DND-41 (cell line): ENCODE results near the gene ATF2.

Experiments used
- ATAC-seq: fragments of 200-7000 bp; cut with Tn5 transposase; 3 replicates; pipeline ENCODE4 v1.9.1; 2021; ENCODE audit warnings: low read depth; ENCODE audit not compliant: insufficient read depth
- DNase-seq: peaks from one replicate; pipeline ENCODE4 v3.0.0-alpha.2; 2020
- H2AFZ ChIP-seq: 2 replicates; pipeline ENCODE4 v1.6.0; 2012; ENCODE audit warnings: low read depth, low read length
- H3K27ac ChIP-seq: 2 replicates; pipeline ENCODE4 v1.5.1; 2012; ENCODE audit warnings: low read length, inconsistent platforms
- H3K27me3 ChIP-seq: fragments of 200-600 bp; sonication (generic); 2 replicates; pipeline ENCODE4 v1.6.0; 2012; ENCODE audit warnings: low read length, mild to moderate bottlenecking, inconsistent platforms; ENCODE audit not compliant: insufficient read depth, poor library complexity
- H3K36me3 ChIP-seq: 2 replicates; pipeline ENCODE4 v1.5.1; 2012; ENCODE audit warnings: low read length, inconsistent platforms; ENCODE audit not compliant: insufficient read depth
- H3K4me1 ChIP-seq: 2 replicates; pipeline ENCODE4 v1.5.1; 2012; ENCODE audit warnings: mild to moderate bottlenecking, low read length; ENCODE audit not compliant: insufficient read depth
- H3K4me2 ChIP-seq: 2 replicates; pipeline ENCODE4 v1.6.0; 2012; ENCODE audit warnings: mild to moderate bottlenecking, moderate library complexity, low read length, inconsistent platforms; ENCODE audit not compliant: insufficient read depth
- H3K4me3 ChIP-seq, 2 experiments: fragments of 200-600 bp in 1 of 2; shearing (Covaris generic) in 1 of 2; 2 replicates each; pipeline ENCODE4 v1.5.1; 2012 to 2016; ENCODE audit warnings: inconsistent platforms in 2 of 2, low read length in 2 of 2, mild to moderate bottlenecking in 2 of 2, low read depth in 1 of 2, moderate library complexity in 1 of 2
- H3K79me2 ChIP-seq: 2 replicates; pipeline ENCODE4 v1.6.0; 2012; ENCODE audit warnings: low read length, inconsistent platforms; ENCODE audit not compliant: insufficient read depth
- H3K9ac ChIP-seq: 2 replicates; pipeline ENCODE4 v1.6.0; 2012; ENCODE audit warnings: low read depth, mild to moderate bottlenecking, inconsistent platforms, low read length, moderate library complexity
- H3K9me3 ChIP-seq: 2 replicates; pipeline ENCODE4 v1.5.1; 2012; ENCODE audit warnings: low read length, moderate library complexity, mild to moderate bottlenecking, inconsistent platforms; ENCODE audit not compliant: insufficient read depth, severe bottlenecking
- H4K20me1 ChIP-seq: 2 replicates; pipeline ENCODE4 v1.6.0; 2012; ENCODE audit warnings: low read length; ENCODE audit not compliant: insufficient read depth
- CTCF ChIP-seq: IDR thresholded peaks from 2 replicates; pipeline ENCODE4 v1.5.1; 2012; ENCODE audit warnings: borderline replicate concordance, low read length, moderate library complexity, mild to moderate bottlenecking; ENCODE audit not compliant: poor library complexity, severe bottlenecking; ENCODE audit errors: extremely low read depth
- EZH2 ChIP-seq: IDR thresholded peaks from 3 replicates; pipeline ENCODE4 v1.6.1; 2012; ENCODE audit warnings: borderline replicate concordance, low read depth, mild to moderate bottlenecking, moderate library complexity, low read length, inconsistent platforms; ENCODE audit not compliant: severe bottlenecking

ATF2 gene

DNA sequence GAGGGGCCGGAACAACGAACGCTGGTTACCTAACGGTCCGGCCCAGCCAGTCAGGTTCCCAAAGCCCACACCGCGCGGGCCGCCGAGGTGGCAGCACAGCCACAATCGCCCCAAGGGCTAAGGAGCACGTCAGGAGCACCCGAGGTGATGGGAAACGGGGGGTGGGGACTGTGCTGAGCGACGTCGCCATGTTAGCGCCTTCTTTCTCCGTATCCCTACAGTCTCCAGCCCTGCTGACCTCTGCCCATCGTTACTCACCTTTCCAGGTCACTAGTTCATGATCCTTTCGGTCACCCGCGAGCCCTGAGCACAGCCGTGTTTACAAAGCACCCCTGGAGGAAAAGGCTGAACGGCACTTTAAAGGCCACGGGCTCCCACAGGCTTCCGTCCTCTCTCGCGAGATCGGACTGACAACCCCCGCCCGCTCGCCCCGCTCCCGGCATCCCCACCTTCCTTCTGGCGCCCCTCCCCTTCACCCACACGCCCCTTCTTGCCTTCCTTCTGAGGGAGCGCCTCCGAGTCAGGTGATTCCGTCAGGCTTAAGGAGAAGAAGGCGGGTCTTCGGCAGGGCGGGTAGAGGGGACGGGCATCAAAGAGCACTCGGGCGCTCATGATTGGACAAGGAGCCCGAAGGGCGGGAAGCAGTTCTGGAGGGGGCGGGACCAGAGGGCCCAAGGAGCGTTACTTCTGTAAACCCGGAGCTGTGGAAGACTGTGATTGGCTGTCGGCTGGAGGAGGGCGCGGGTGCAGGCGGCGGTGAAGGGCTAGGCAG is at the start of gene ATF2:
TSS of gene ATF2 (minus strand) at position 412 of the 772 bp plus-strand sequence. CDS start 31,760 bp downstream, outside the sequence.
- Histone ChIP-seq H3K79me2 (peaks cover 60% of the 10 kb centered on the region), H3K36me3 (no peaks in the 10 kb centered on the region; the same call in 1 of the 2 replicates), H2AFZ (peak within 1 kb of the TSS; percentile 96), H3K4me2 (peak within 1 kb of the TSS; percentile 78), H3K27ac (peak within 1 kb of the TSS; percentile 97), H3K4me3 (peak within 1 kb of the TSS; percentile 64 to 88), H3K9me3 (no peaks in the 10 kb centered on the region), H4K20me1 (peaks cover 29% of the 10 kb centered on the region; the same call in 1 of the 2 replicates), H3K4me1 (peaks cover 50% of the 10 kb centered on the region), H3K27me3 (no peaks in the 10 kb centered on the region), H3K9ac (peak within 1 kb of the TSS; percentile 78)
- DNase-seq (peak; percentile 99), ATAC-seq (peak; percentile 92)
- no peak for TF ChIP-seq CTCF
- TF ChIP-seq EZH2: no peak

- ATAC-seq (no peak), DNase-seq (no peak)
- Histone ChIP-seq H3K4me3 (no peak overlapping the region), H2AFZ (no peak overlapping the region), H3K27me3 (peaks cover 14% of the 10 kb centered on the region), H3K4me2 (no peak overlapping the region), H4K20me1 (no peaks in the 10 kb centered on the region), H3K36me3 (no peaks in the 10 kb centered on the region), H3K9me3 (no peaks in the 10 kb centered on the region), H3K4me1 (no peaks in the 10 kb centered on the region), H3K27ac (no peak overlapping the region), H3K79me2 (no peaks in the 10 kb centered on the region), H3K9ac (no peak overlapping the region)
- TF ChIP-seq CTCF (no peak), EZH2 (no peak)
Observed at GRCh38 chr2:175207741-175208438, 39.9 kb upstream of the ATF2 start.

DNA sequence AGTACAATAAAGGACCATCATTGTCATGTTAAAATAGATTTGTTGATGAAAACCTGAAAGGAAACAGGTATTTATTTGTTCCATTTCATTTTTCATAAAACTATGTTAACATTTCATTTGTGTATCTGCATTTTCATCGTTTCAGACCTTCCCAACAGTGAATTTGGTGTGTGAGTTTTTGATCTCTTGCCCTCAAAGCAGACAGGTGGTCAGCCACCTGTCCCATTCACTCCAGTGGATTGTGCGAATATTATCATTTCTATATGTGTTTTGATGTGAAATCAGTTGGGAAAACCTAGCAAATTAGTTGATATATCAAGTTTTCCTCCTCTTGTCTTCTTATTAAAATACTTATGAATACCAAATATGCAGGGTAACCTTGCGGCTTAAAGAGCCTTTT is 38.9 kb upstream of the ATF2 start:
- no peaks in the 10 kb centered on the region for H4K20me1 ChIP-seq
- ATAC-seq (no peak), DNase-seq (no peak)
- H3K4me2 ChIP-seq: no peak overlapping the region
- H2AFZ ChIP-seq: no peak overlapping the region
- no peak overlapping the region for H3K27ac ChIP-seq
- peaks cover 14% of the 10 kb centered on the region for H3K27me3 ChIP-seq
- no peaks in the 10 kb centered on the region for H3K9me3 ChIP-seq
- no peak for TF ChIP-seq CTCF
- no peak for TF ChIP-seq EZH2
- H3K36me3 ChIP-seq: no peaks in the 10 kb centered on the region
- H3K4me1 ChIP-seq: no peaks in the 10 kb centered on the region
- H3K4me3 ChIP-seq: no peak overlapping the region
- no peaks in the 10 kb centered on the region for H3K79me2 ChIP-seq
- no peak overlapping the region for H3K9ac ChIP-seq
